ENCODE data around the gene MCM3.

MCM3 gene

GRCh38 chr6:52293067-52293466, 8.5 kb upstream of the MCM3 start:
- Histone ChIP-seq H3K9ac (ENCODE audit: low read depth, low read length, poor library complexity, severe bottlenecking) (no peak overlapping the region), H2AFZ (ENCODE audit: low read length) (no peak overlapping the region), H3K4me3 (ENCODE audit: low read length, poor library complexity, severe bottlenecking) (no peak overlapping the region), H3K9me3 (ENCODE audit: insufficient read depth, low read depth, low read length) (no peaks in the 10 kb centered on the region; the same call in 1 of the 2 replicates), H3K79me2 (ENCODE audit: insufficient read depth, low read length) (no peaks in the 10 kb centered on the region), H3K9me2 (replicated peaks; ENCODE audit: low read depth, low read length) (no peaks in the 10 kb centered on the region), H3K27me3 (ENCODE audit: insufficient read depth, low read length, poor library complexity, severe bottlenecking) (no peaks in the 10 kb centered on the region), H3K36me3 (ENCODE audit: insufficient read depth, low read length) (no peaks in the 10 kb centered on the region), H3K4me1 (ENCODE audit: insufficient read depth, low read length, poor library complexity, severe bottlenecking) (peaks cover 3% of the 10 kb centered on the region), H3K4me2 (ENCODE audit: low read depth, low read length, poor library complexity, severe bottlenecking) (no peak overlapping the region), H4K20me1 (ENCODE audit: insufficient read depth, low read length, poor library complexity, severe bottlenecking) (no peaks in the 10 kb centered on the region), H3F3A (ENCODE audit: low read depth) (no peaks in the 10 kb centered on the region)
- TF ChIP-seq CTCF (conservative IDR thresholded peaks at IDR 0.05; ENCODE audit: low read length) = no peak
- TF ChIP-seq EZH2phosphoT487 (IDR thresholded peaks at IDR 0.05; ENCODE audit: borderline replicate concordance) = no peak

GRCh38 chr6:52288841-52289240, 4.3 kb upstream of the MCM3 start:
- Histone ChIP-seq H3K36me3 (ENCODE audit: insufficient read depth, low read length) (no peaks in the 10 kb centered on the region), H3K4me1 (ENCODE audit: insufficient read depth, low read length, poor library complexity, severe bottlenecking) (peaks cover 23% of the 10 kb centered on the region), H3K9me2 (replicated peaks; ENCODE audit: low read depth, low read length) (no peaks in the 10 kb centered on the region), H3K9ac (ENCODE audit: low read depth, low read length, poor library complexity, severe bottlenecking) (no peak overlapping the region), H3K4me2 (ENCODE audit: low read depth, low read length, poor library complexity, severe bottlenecking) (no peak overlapping the region), H3K4me3 (ENCODE audit: low read length, poor library complexity, severe bottlenecking) (no peak overlapping the region), H3F3A (ENCODE audit: low read depth) (no peaks in the 10 kb centered on the region), H4K20me1 (ENCODE audit: insufficient read depth, low read length, poor library complexity, severe bottlenecking) (peaks cover 5% of the 10 kb centered on the region), H3K79me2 (ENCODE audit: insufficient read depth, low read length) (peaks cover 7% of the 10 kb centered on the region), H3K9me3 (ENCODE audit: insufficient read depth, low read depth, low read length) (no peaks in the 10 kb centered on the region), H3K27me3 (ENCODE audit: insufficient read depth, low read length, poor library complexity, severe bottlenecking) (no peaks in the 10 kb centered on the region), H2AFZ (ENCODE audit: low read length) (no peak overlapping the region)
- TF ChIP-seq CTCF (conservative IDR thresholded peaks at IDR 0.05; ENCODE audit: low read length) (no peak), EZH2phosphoT487 (IDR thresholded peaks at IDR 0.05; ENCODE audit: borderline replicate concordance) (no peak)

GRCh38 chr6:52288216-52288615, 3.7 kb upstream of the MCM3 start:
- no peaks in the 10 kb centered on the region for H3K9me3 ChIP-seq (ENCODE audit: insufficient read depth, low read depth, low read length)
- no peak overlapping the region for H3K9ac ChIP-seq (ENCODE audit: low read depth, low read length, poor library complexity, severe bottlenecking)
- H2AFZ ChIP-seq (ENCODE audit: low read length) = no peak overlapping the region
- H3K36me3 ChIP-seq (ENCODE audit: insufficient read depth, low read length) = no peaks in the 10 kb centered on the region
- no peaks in the 10 kb centered on the region for H3F3A ChIP-seq (ENCODE audit: low read depth)
- peaks cover 14% of the 10 kb centered on the region for H3K79me2 ChIP-seq (ENCODE audit: insufficient read depth, low read length)
- peaks cover 28% of the 10 kb centered on the region for H3K4me1 ChIP-seq (ENCODE audit: insufficient read depth, low read length, poor library complexity, severe bottlenecking)
- TF ChIP-seq CTCF (conservative IDR thresholded peaks at IDR 0.05; ENCODE audit: low read length) = no peak
- no peak for TF ChIP-seq EZH2phosphoT487 (IDR thresholded peaks at IDR 0.05; ENCODE audit: borderline replicate concordance)
- H3K4me3 ChIP-seq (ENCODE audit: low read length, poor library complexity, severe bottlenecking) = no peak overlapping the region
- peaks cover 12% of the 10 kb centered on the region for H4K20me1 ChIP-seq (ENCODE audit: insufficient read depth, low read length, poor library complexity, severe bottlenecking)
- no peaks in the 10 kb centered on the region for H3K9me2 ChIP-seq (replicated peaks; ENCODE audit: low read depth, low read length)
- H3K4me2 ChIP-seq (ENCODE audit: low read depth, low read length, poor library complexity, severe bottlenecking) = no peak overlapping the region
- no peaks in the 10 kb centered on the region for H3K27me3 ChIP-seq (ENCODE audit: insufficient read depth, low read length, poor library complexity, severe bottlenecking)

Data from Loucy (cell line).